GM12864 (cell line): Measurements from ENCODE around the gene KCNQ5.

Experiments
- DNase-seq: peaks from one replicate; pipeline ENCODE4 v3.0.0-alpha.2; 2011; ENCODE audit warnings: low read depth
- H3K4me3 ChIP-seq: 2 replicates; pipeline ENCODE4 v1.5.1; 2011; ENCODE audit warnings: mild to moderate bottlenecking, low read depth, low read length, control low read depth
- CTCF ChIP-seq: IDR thresholded peaks from 2 replicates; pipeline ENCODE4 v1.5.1; 2011; ENCODE audit warnings: low read depth, mild to moderate bottlenecking, moderate library complexity, low read length, control low read depth, inconsistent platforms; ENCODE audit errors: missing control alignments

KCNQ5 gene

GRCh38 chr6:72809746-72810379 is 188.0 kb downstream of the KCNQ5 start:
- no peak for TF ChIP-seq CTCF
- H3K4me3 ChIP-seq: no peak overlapping the region
- DNase-seq: no peak

- H3K4me3 ChIP-seq: no peak overlapping the region
- TF ChIP-seq CTCF: no peak
- DNase-seq: no peak
Measured at GRCh38 chr6:72810571-72811280, 188.9 kb downstream of the KCNQ5 start.

GRCh38 chr6:72811971-72812421 is 190.1 kb downstream of the KCNQ5 start:
- H3K4me3 ChIP-seq: no peak overlapping the region
- TF ChIP-seq CTCF: no peak
- no peak for DNase-seq

GRCh38 chr6:72813807-72814596 is 192.1 kb downstream of the KCNQ5 start:
- TF ChIP-seq CTCF: no peak
- H3K4me3 ChIP-seq: no peak overlapping the region
- DNase-seq: no peak

GRCh38 chr6:72816022-72816421 is 194.2 kb downstream of the KCNQ5 start:
- DNase-seq: no peak
- TF ChIP-seq CTCF: no peak
- no peak overlapping the region for H3K4me3 ChIP-seq

GRCh38 chr6:72817208-72817607 is 195.3 kb downstream of the KCNQ5 start:
- no peak overlapping the region for H3K4me3 ChIP-seq
- TF ChIP-seq CTCF: no peak
- no peak for DNase-seq
